GM19099 (cell line): ENCODE measurements around the gene MFF.

Experiments
- POLR2A ChIP-seq: IDR thresholded peaks from 3 replicates; pipeline ENCODE4 v1.6.1; 2011; ENCODE audit warnings: low read depth; ENCODE audit not compliant: insufficient read length; ENCODE audit errors: extremely low read depth

Gene MFF

DNA sequence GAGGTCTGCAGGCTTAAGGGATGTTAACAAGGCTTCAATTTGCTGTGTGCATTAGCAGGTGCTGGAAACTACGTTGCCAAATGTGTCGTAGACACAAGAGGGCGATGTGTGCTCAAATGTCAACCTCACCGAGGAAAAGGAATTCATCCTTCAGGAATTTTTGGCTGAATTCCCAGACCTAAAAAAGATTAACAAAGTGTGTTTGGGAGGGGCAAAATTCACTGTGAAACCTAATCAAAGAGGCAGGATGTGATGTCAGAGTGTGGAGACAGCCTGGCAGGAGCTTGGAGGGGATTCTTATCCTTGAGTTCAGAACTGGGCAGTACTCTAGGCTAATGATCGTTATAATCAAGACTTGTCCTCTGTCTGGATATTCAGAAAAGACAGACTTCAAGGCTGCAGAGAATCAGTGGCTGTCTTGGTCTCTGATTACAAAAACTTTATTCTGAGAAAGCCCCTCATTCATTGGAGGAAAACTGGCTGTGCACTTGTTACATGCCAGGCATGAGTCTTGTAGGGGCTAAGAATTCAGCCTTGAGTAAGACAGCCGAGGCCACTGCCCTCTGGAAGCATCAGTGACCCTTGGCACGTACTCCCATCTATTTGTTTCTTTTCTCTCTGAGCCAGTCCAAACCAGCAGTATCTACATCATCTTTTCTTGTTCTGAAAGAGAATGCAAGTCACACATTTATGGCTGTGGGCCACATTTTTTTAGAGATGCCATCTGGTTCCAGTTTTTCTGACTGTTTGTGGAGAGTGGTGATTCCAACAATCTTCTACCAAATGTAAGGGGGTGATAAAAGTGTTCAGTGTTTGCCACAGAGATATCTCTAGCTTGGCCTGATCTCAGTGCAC lies 81.4 kb downstream of the MFF start:
- no peak for TF ChIP-seq POLR2A
